Transverse colon (tissue), 4 donors: ENCODE measurements around the gene SLC7A8. TPM values are rescaled to one million over a fixed set of nuclear protein-coding genes. Genes with fewer than 3 reads are reported as not detected.

Experiments
- DNase-seq: peaks from one replicate; pipeline ENCODE4 v3.0.0-alpha.2; 2019
- H3K27ac ChIP-seq, 4 donors: fragments of 200-600 bp; sonication (generic); 2 replicates each; pipeline ENCODE4 v1.5.1; 2016 to 2018; ENCODE audit warnings: inconsistent platforms in 4 of 4
- H3K27me3 ChIP-seq: fragments of 200-600 bp; sonication (generic); 2 replicates; pipeline ENCODE4 v1.5.1; 2017; ENCODE audit warnings: inconsistent platforms
- H3K36me3 ChIP-seq, 4 donors: fragments of 200-600 bp; sonication (generic); 2 replicates each; pipeline ENCODE4 v1.5.1; 2017 to 2019; ENCODE audit warnings: inconsistent platforms in 4 of 4
- H3K4me1 ChIP-seq, 4 donors: fragments of 200-600 bp; sonication (generic); 2 replicates each; pipeline ENCODE4 v1.5.1; 2017 to 2020; ENCODE audit warnings: inconsistent platforms in 4 of 4
- H3K4me3 ChIP-seq, 4 donors: fragments of 200-600 bp; sonication (generic); 1 replicate in 1 of 4; 2 replicates in 3 of 4; pipeline versions ENCODE4 v1.5.1 to v1.6.1; 2017 to 2019; ENCODE audit warnings: inconsistent platforms in 4 of 4
- H3K9me3 ChIP-seq, 2 donors: fragments of 200-600 bp; sonication (generic); 2 replicates each; pipeline ENCODE4 v1.5.1; 2017 to 2019; ENCODE audit warnings: inconsistent platforms in 2 of 2
- EP300 ChIP-seq: sonication (generic); formaldehyde crosslinking; IDR thresholded peaks from one replicate; pipeline ENCODE4 v1.6.1; 2017; ENCODE audit warnings: antibody characterized with exemption, low read depth
- POLR2A ChIP-seq: fragments of 450-650 bp; IDR thresholded peaks from one replicate; pipeline ENCODE4 v1.6.1; 2016; ENCODE audit warnings: antibody characterized with exemption, mild to moderate bottlenecking, moderate library complexity
- POLR2AphosphoS5 ChIP-seq, 3 donors: sonication (generic); formaldehyde crosslinking; IDR thresholded peaks; one replicate each; pipeline ENCODE4 v1.6.1; 2016; ENCODE audit warnings: antibody characterized with exemption in 3 of 3
- WGBS, 2 donors: methylation state at CpG; one replicate each; pipeline ENCODE4 v1.1.5; 2018; ENCODE audit warnings: low coverage in 1 of 2; 5-methylcytosine and 5-hydroxymethylcytosine counted together
- in situ Hi-C, 4 donors: fragments of 200-750 bp; cut with MboI; loops; one replicate each; pipeline versions ENCODE4 v1.15.0 to v1.15.1; 2017; ENCODE audit warnings: low sequenced_read_pairs in 3 of 4, low pct_ligation_motif_present in 1 of 4, low pct_unique_long_range_greater_than_20kb in 1 of 4
- intact Hi-C: fragments of 100-400 bp; cut with DNase I; formaldehyde crosslinking; loops from one replicate; pipeline ENCODE4 v1.15.1; 2023; ENCODE audit warnings: low total_unique reads
- total RNA-seq, 4 donors: library from RNA; depleted of rRNA; stranded (reverse); fragments of >200 nt; gene quantifications; one replicate each; pipeline ENCODE4 v1.1.0, GENCODE V29; 2016
- TF ChIP-seq, protein P1 (sequence below), 5 experiments: fragments of 200-600 bp in 3 of 5; fragments of 450-650 bp in 2 of 5; sonication (generic) in 3 of 5; IDR thresholded peaks; 1 replicate in 2 of 5; 2 replicates in 3 of 5; pipeline ENCODE4 v1.5.1; 2016 to 2017; ENCODE audit warnings: antibody characterized with exemption in 5 of 5, inconsistent platforms in 3 of 5, mild to moderate bottlenecking in 2 of 5, moderate library complexity in 1 of 5

SLC7A8 gene
- total RNA-seq, 4 donors from 2014 or later = 5.2 to 29.1 (median 14.2) TPM

DNA sequence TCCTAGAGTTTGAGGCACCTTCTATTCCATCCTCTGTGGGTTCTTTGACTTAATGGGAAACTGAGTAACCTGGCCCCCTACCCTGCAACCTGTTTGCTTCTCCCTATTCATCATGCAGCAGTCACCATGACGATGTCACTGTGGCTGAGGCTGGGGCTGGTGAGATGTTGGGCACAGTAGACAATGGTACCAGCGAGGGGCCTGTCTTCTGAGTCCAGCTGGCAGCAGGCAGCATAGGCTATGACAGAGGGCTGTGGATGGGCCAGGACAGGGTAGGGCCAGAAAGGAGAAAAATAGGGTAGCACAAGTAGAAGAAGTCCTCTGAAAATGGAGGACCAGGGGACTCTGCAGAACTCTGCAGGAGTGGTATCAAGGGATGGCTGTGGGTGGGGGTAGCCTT, 80.7 kb downstream of the SLC7A8 start:
- in situ Hi-C loops = loop anchor here in 3 of 4 donors (25.0 kb wide), 1 partner anchor 184 kb away; the partner anchor contains the start of gene HOMEZ (in 3 of the 3)
- peaks cover 0 to 6% (median 2%) of the 10 kb centered on the region in 4 donors for H3K36me3 ChIP-seq

DNA sequence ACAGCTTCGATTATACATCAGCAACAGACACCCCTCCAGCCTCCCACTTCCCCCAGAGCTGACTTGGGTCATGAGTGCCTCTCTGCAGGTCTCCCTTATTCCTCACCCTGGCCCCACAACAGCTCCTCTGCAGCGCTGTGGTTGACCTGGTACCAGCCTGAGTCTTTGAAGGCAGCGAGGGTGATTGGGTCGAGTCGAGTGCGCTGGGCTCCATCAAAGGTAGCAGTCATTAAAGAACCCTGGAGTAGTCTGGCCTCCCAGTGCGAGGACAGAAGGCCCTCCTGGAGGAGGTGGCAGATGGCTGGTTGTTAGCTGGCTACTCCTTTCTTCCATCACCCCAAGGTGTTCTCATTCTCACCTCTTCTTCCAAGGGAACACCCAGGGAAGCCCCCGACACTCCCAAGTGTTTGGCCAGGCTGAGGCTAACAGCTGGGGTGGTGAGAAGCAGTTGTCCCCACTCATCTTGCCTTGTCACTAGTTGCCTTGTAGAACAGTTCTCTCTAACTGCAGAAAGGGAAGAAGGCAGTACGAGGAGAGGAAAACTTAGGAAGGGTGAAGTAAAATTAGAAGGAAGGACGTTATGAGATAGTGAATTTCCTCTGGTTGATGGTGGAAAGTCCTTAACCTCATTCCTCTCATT, 81.4 kb downstream of the SLC7A8 start:
- no peak for TF ChIP-seq POLR2A
- no peak for TF ChIP-seq EP300
- no peak for TF ChIP-seq POLR2AphosphoS5 (IDR thresholded peaks at IDR 0.05)
- TF ChIP-seq, protein P1, sequence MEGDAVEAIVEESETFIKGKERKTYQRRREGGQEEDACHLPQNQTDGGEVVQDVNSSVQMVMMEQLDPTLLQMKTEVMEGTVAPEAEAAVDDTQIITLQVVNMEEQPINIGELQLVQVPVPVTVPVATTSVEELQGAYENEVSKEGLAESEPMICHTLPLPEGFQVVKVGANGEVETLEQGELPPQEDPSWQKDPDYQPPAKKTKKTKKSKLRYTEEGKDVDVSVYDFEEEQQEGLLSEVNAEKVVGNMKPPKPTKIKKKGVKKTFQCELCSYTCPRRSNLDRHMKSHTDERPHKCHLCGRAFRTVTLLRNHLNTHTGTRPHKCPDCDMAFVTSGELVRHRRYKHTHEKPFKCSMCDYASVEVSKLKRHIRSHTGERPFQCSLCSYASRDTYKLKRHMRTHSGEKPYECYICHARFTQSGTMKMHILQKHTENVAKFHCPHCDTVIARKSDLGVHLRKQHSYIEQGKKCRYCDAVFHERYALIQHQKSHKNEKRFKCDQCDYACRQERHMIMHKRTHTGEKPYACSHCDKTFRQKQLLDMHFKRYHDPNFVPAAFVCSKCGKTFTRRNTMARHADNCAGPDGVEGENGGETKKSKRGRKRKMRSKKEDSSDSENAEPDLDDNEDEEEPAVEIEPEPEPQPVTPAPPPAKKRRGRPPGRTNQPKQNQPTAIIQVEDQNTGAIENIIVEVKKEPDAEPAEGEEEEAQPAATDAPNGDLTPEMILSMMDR (IDR thresholded peaks at IDR 0.05) = no peak
- peaks cover 4 to 6% (median 5%) of the 10 kb centered on the region in 4 donors for H3K4me1 ChIP-seq
- H3K9me3 ChIP-seq = no peaks in the 10 kb centered on the region
- in situ Hi-C loops = loop anchor here in 3 of 4 donors (25.0 kb wide), 1 partner anchor 185 kb away; the partner anchor contains the start of gene HOMEZ (in 3 of the 3)
- H3K27me3 ChIP-seq = no peaks in the 10 kb centered on the region
- DNase-seq = no peak
- H3K36me3 ChIP-seq = peaks cover 0 to 6% (median 2%) of the 10 kb centered on the region in 4 donors
- intact Hi-C loops = no loop called here
- 65 to 78% methylated on average over 2 to 10 of the region's 10 CpGs for WGBS, 2 donors
- H3K4me3 ChIP-seq = no peak overlapping the region
- H3K27ac ChIP-seq = no peak overlapping the region

More for the DNA sequence above, 80.7 kb downstream of the SLC7A8 start:
- H3K27me3 ChIP-seq = no peaks in the 10 kb centered on the region
- H3K9me3 ChIP-seq = no peaks in the 10 kb centered on the region
- no peak for DNase-seq
- TF ChIP-seq, protein P1 (IDR thresholded peaks at IDR 0.05) = no peak
- TF ChIP-seq POLR2AphosphoS5 (IDR thresholded peaks at IDR 0.05) (no peak), EP300 (no peak), POLR2A (no peak)
- no peak overlapping the region for H3K27ac ChIP-seq
- H3K4me3 ChIP-seq = no peak overlapping the region
- intact Hi-C loops = no loop called here
- 89% methylated on average over 2 of the region's 2 CpGs; no CpG with 5 or more reads in 1 of the 2 donors for WGBS, 2 donors
- no peaks in the 10 kb centered on the region for H3K4me1 ChIP-seq

DNA sequence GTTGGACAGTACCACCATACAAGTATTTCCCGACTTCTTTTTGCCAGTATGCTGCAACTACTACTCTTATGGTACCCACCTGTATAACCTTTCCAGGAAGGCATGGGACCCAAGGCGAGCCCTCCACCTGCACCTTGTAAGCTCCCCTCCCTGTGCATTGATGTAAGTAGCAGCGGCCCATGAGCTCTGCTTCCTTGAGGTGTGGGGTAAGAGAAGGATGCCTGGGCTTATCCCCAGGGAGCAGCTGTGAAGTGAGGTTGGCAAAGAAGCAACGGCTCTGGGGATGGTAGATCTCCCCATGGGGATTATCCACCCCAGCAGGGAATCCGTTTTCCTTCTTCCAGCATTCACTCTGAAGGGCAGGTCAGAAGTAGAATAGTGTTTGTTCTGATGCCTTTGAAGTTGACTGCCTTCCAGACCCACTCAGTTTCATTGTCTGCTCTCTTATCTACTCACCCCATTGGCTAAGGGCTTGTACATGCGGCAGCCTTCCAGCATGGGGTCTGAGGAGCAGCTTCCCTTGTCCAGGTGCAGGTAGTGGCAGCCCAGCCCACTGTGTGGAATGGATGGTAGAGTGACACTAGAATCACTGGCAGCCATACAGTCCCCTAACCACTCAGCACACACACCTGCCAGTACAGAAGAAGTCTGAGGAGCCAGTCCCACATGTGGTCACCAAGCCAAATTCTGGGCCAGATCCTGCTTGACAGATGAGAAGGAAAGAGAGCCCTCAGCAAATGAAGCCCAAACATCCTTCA, 82.1 kb downstream of the SLC7A8 start:
- Histone ChIP-seq H3K27me3 (no peaks in the 10 kb centered on the region), H3K4me3 (no peak overlapping the region), H3K27ac (no peak overlapping the region), H3K36me3 (peaks cover 0 to 6% (median 2%) of the 10 kb centered on the region in 4 donors), H3K4me1 (peaks cover 10 to 14% (median 12%) of the 10 kb centered on the region in 4 donors), H3K9me3 (no peaks in the 10 kb centered on the region)
- TF ChIP-seq POLR2AphosphoS5 (IDR thresholded peaks at IDR 0.05) (no peak), POLR2A (no peak), EP300 (no peak)
- TF ChIP-seq, protein P1 (IDR thresholded peaks at IDR 0.05) = no peak
- intact Hi-C loops = no loop called here
- no peak for DNase-seq
- WGBS, 2 donors = 82 to 100% methylated on average over 1 to 6 of the region's 6 CpGs
- in situ Hi-C loops = loop anchor here in 3 of 4 donors (25.0 kb wide), 1 partner anchor 186 kb away; the partner anchor contains the start of gene HOMEZ (in 3 of the 3)

DNA sequence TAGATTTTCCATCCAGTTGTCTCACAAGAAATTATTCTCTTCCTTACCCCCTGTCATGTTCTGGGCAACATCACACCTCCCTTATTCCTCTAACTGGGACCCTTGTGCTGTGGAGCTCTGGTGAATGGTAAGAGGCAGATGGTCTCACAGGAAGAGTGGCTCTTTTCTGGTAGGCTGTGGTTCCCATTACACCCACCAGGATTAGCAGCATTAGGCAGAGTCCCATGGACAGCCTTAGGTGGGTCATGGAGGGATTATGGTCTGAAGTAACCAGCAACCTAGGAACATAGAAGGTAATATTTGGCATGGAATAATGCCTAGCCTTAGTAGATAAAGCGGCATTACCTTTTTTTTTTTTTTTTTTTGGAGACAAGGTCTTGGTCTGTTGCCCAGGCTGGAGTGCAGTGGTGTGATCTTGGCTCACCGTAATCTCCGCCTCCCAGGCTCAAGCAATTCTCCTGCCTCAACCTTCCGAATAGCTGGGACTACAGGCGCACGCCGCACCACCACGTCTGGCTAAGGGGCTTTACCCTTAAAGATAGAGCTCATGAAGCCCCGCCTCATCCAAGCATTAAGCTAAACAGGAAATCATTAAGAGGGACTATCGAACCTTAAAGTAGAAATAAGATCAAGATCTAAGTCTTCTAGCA, 84.1 kb downstream of the SLC7A8 start:
- 86% methylated on average over 10 of the region's 10 CpGs; no CpG with 5 or more reads in 1 of the 2 donors for WGBS, 2 donors
- in situ Hi-C loops = no loop called here

More for the DNA sequence above, 84.1 kb downstream of the SLC7A8 start:
- no peaks in the 10 kb centered on the region for H3K9me3 ChIP-seq
- TF ChIP-seq POLR2AphosphoS5 (IDR thresholded peaks at IDR 0.05) (no peak), POLR2A (no peak), EP300 (no peak)
- TF ChIP-seq, protein P1 (IDR thresholded peaks at IDR 0.05) = no peak
- intact Hi-C loops = no loop called here
- no peak overlapping the region for H3K27ac ChIP-seq
- H3K4me1 ChIP-seq = peaks cover 10 to 14% (median 12%) of the 10 kb centered on the region in 4 donors
- H3K36me3 ChIP-seq = peaks cover 0 to 6% (median 2%) of the 10 kb centered on the region in 4 donors
- no peak overlapping the region for H3K4me3 ChIP-seq
- no peaks in the 10 kb centered on the region for H3K27me3 ChIP-seq
- DNase-seq = no peak
